Neuronal stem cell (in vitro differentiated cells): Measurements from ENCODE around the gene MED13L.

Experiments used
- DNase-seq: peaks from one replicate; pipeline ENCODE4 v3.0.0-alpha.2; 2013; ENCODE audit warnings: low spot score
- H2AFZ ChIP-seq: one replicate; pipeline ENCODE4 v1.6.1; 2013; ENCODE audit warnings: mild to moderate bottlenecking, low read length, inconsistent platforms
- H2AK5ac ChIP-seq: 2 replicates; pipeline ENCODE4 v1.6.1; 2013; ENCODE audit warnings: low read depth, mild to moderate bottlenecking, inconsistent platforms, low read length, moderate library complexity, mixed read lengths
- H2BK120ac ChIP-seq: 2 replicates; pipeline ENCODE4 v1.6.1; 2013; ENCODE audit warnings: low read depth, mild to moderate bottlenecking, inconsistent platforms, low read length, moderate library complexity, mixed read lengths
- H2BK12ac ChIP-seq: one replicate; pipeline ENCODE4 v1.6.1; 2013; ENCODE audit warnings: low read length, inconsistent platforms
- H2BK15ac ChIP-seq: 2 replicates; pipeline ENCODE4 v1.6.1; 2013; ENCODE audit warnings: mild to moderate bottlenecking, low read length, inconsistent platforms, mixed read lengths
- H2BK5ac ChIP-seq: one replicate; pipeline ENCODE4 v1.6.1; 2013; ENCODE audit warnings: inconsistent platforms, mild to moderate bottlenecking, low read length, moderate library complexity
- H3K14ac ChIP-seq: one replicate; pipeline ENCODE4 v1.6.1; 2013; ENCODE audit warnings: low read length, inconsistent platforms
- H3K18ac ChIP-seq: 2 replicates; pipeline ENCODE4 v1.6.1; 2013; ENCODE audit warnings: low read length, inconsistent platforms
- H3K23ac ChIP-seq: 2 replicates; pipeline ENCODE4 v1.6.1; 2013; ENCODE audit warnings: low read depth, mild to moderate bottlenecking, mixed read lengths, low read length, inconsistent platforms; ENCODE audit not compliant: poor library complexity
- H3K27ac ChIP-seq: replicated peaks from 3 replicates; pipeline ENCODE4 v1.5.1; 2013; ENCODE audit warnings: low read length, inconsistent platforms
- H3K27me3 ChIP-seq, 3 experiments: 2 replicates each; pipeline ENCODE4 v1.6.1; 2013; ENCODE audit warnings: low read length in 3 of 3, mild to moderate bottlenecking in 2 of 3, inconsistent platforms in 1 of 3, low read depth in 1 of 3, mixed read lengths in 1 of 3, moderate library complexity in 1 of 3; ENCODE audit not compliant: control insufficient read depth in 3 of 3, insufficient read depth in 3 of 3
- H3K36me3 ChIP-seq, 2 donors: replicated peaks in 1 of 2; 2 replicates each; pipeline ENCODE4 v1.6.1; 2013; ENCODE audit warnings: low read length in 2 of 2; ENCODE audit not compliant: control insufficient read depth in 2 of 2, insufficient read depth in 2 of 2
- H3K4ac ChIP-seq: 2 replicates; pipeline ENCODE4 v1.6.1; 2013; ENCODE audit warnings: inconsistent platforms, mild to moderate bottlenecking, low read length, moderate library complexity
- H3K4me1 ChIP-seq, 2 donors: 1 replicate in 1 of 2; 2 replicates in 1 of 2; pipeline ENCODE4 v1.6.1; 2013; ENCODE audit warnings: low read length in 2 of 2, low read depth in 1 of 2; ENCODE audit not compliant: control insufficient read depth in 2 of 2, insufficient read depth in 1 of 2
- H3K4me2 ChIP-seq: one replicate; pipeline ENCODE4 v1.6.1; 2013; ENCODE audit warnings: mild to moderate bottlenecking, low read length, inconsistent platforms; ENCODE audit not compliant: insufficient read depth, poor library complexity, severe bottlenecking
- H3K4me3 ChIP-seq, 2 donors: 2 replicates each; pipeline ENCODE4 v1.5.1; 2013; ENCODE audit warnings: low read length in 2 of 2, mild to moderate bottlenecking in 2 of 2, inconsistent platforms in 1 of 2, moderate library complexity in 1 of 2
- H3K79me1 ChIP-seq: one replicate; pipeline ENCODE4 v1.6.1; 2013; ENCODE audit warnings: low read depth, mild to moderate bottlenecking, inconsistent platforms, low read length, moderate library complexity
- H3K9ac ChIP-seq: one replicate; pipeline ENCODE4 v1.6.1; 2013; ENCODE audit warnings: mild to moderate bottlenecking, low read depth, low read length, inconsistent platforms; ENCODE audit not compliant: poor library complexity
- H3K9me3 ChIP-seq, 2 donors: replicated peaks in 1 of 2; 2 replicates each; pipeline versions ENCODE3 to v1.6.1; 2013; ENCODE audit warnings: low read length in 2 of 2, mild to moderate bottlenecking in 2 of 2, inconsistent platforms in 1 of 2, low read depth in 1 of 2, mixed read lengths in 1 of 2, moderate library complexity in 1 of 2; ENCODE audit not compliant: control insufficient read depth in 2 of 2, insufficient read depth in 1 of 2
- H4K8ac ChIP-seq: one replicate; pipeline ENCODE4 v1.6.1; 2013; ENCODE audit warnings: low read depth, mild to moderate bottlenecking, inconsistent platforms, low read length, moderate library complexity
- H4K91ac ChIP-seq: one replicate; pipeline ENCODE4 v1.6.1; 2013; ENCODE audit warnings: low read length, low read depth, mild to moderate bottlenecking, inconsistent platforms; ENCODE audit not compliant: poor library complexity
- WGBS, 2 donors: extraction: QIAGEN DNeasy Blood & Tissue Kit; methylation state at CpG; one replicate each; pipeline ENCODE4 v1.1.7; 2013; ENCODE audit warnings: missing lambda C conversion rate in 2 of 2, mixed read lengths in 1 of 2; ENCODE audit not compliant: insufficient read length in 2 of 2, insufficient replicate concordance in 1 of 2; ENCODE audit errors: extremely low coverage in 2 of 2; 5-methylcytosine and 5-hydroxymethylcytosine counted together

MED13L gene

DNA sequence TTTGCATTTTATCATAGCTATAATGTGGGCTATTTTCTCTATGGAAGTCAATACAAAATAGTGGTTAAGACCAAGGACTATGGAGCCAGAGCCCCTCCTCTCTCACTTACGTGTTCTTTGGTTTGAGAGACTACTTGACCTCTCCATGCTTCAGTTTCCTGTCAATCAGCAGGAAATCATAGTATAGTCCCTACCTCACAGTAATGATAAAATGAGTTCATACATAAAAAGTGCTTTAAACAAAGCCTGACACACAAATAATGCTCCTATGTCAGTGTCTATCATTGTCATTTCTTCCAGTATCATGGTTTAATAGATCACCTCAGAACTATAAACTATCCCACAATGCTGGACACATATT is 90.4 kb downstream of the MED13L start:
- H3K23ac ChIP-seq, result no peak overlapping the region
- no peaks in the 10 kb centered on the region for H3K27me3 ChIP-seq
- peak overlapping the region in 1 of 2 donors; percentile 29 for H3K4me3 ChIP-seq
- no peak overlapping the region for H2BK12ac ChIP-seq
- H3K18ac ChIP-seq, result no peak overlapping the region
- peaks cover 6 to 39% of the 10 kb centered on the region in 2 donors for H3K4me1 ChIP-seq
- H3K9me3 ChIP-seq, result no peaks in the 10 kb centered on the region
- WGBS, 2 donors, result no CpG with 5 or more reads among the region's 1 CpG
- no peak for DNase-seq
- H2BK15ac ChIP-seq, result no peak overlapping the region
- H4K91ac ChIP-seq, result no peak overlapping the region
- no peak overlapping the region for H4K8ac ChIP-seq
- H3K4me2 ChIP-seq, result no peak overlapping the region
- no peaks in the 10 kb centered on the region for H3K79me1 ChIP-seq
- no peak overlapping the region for H3K27ac ChIP-seq
- no peak overlapping the region for H3K4ac ChIP-seq
- no peak overlapping the region for H2BK120ac ChIP-seq
- H2BK5ac ChIP-seq, result no peak overlapping the region
- H3K14ac ChIP-seq, result no peak overlapping the region
- H2AFZ ChIP-seq, result no peak overlapping the region
- H3K36me3 ChIP-seq, result no peaks in the 10 kb centered on the region
- H2AK5ac ChIP-seq, result no peak overlapping the region
- H3K9ac ChIP-seq, result no peak overlapping the region

GRCh38 chr12:116186482-116187150 is 90.9 kb downstream of the MED13L start:
- H2AFZ ChIP-seq, result no peak overlapping the region
- H4K91ac ChIP-seq, result no peak overlapping the region
- H3K9ac ChIP-seq, result no peak overlapping the region
- H3K27me3 ChIP-seq, result no peaks in the 10 kb centered on the region
- DNase-seq, result no peak
- no peak overlapping the region for H4K8ac ChIP-seq
- no peak overlapping the region for H3K14ac ChIP-seq
- H3K18ac ChIP-seq, result no peak overlapping the region
- H3K79me1 ChIP-seq, result no peaks in the 10 kb centered on the region
- H3K4me1 ChIP-seq, result peaks cover 8 to 39% of the 10 kb centered on the region in 2 donors
- H3K4me2 ChIP-seq, result no peak overlapping the region
- H2BK12ac ChIP-seq, result no peak overlapping the region
- H2BK5ac ChIP-seq, result no peak overlapping the region
- H3K27ac ChIP-seq, result no peak overlapping the region
- no peak overlapping the region for H2BK120ac ChIP-seq
- no CpG with 5 or more reads among the region's 3 CpGs for WGBS, 2 donors
- H3K36me3 ChIP-seq, result no peaks in the 10 kb centered on the region
- no peak overlapping the region for H3K23ac ChIP-seq
- no peak overlapping the region for H2AK5ac ChIP-seq
- no peak overlapping the region for H3K4ac ChIP-seq
- no peak overlapping the region for H2BK15ac ChIP-seq
- H3K9me3 ChIP-seq, result no peaks in the 10 kb centered on the region
- peak overlapping the region in 1 of 2 donors; percentile 29 for H3K4me3 ChIP-seq

- no peak overlapping the region for H2AFZ ChIP-seq
- H2BK15ac ChIP-seq, result no peak overlapping the region
- H3K14ac ChIP-seq, result no peak overlapping the region
- H3K9me3 ChIP-seq, result no peaks in the 10 kb centered on the region
- H3K27ac ChIP-seq, result no peak overlapping the region
- no peak overlapping the region for H3K4me3 ChIP-seq
- no peak overlapping the region for H3K9ac ChIP-seq
- peaks cover 8 to 39% of the 10 kb centered on the region in 2 donors for H3K4me1 ChIP-seq
- DNase-seq, result no peak
- no peak overlapping the region for H2BK120ac ChIP-seq
- no peak overlapping the region for H3K18ac ChIP-seq
- H2BK12ac ChIP-seq, result no peak overlapping the region
- no peak overlapping the region for H3K23ac ChIP-seq
- H2AK5ac ChIP-seq, result no peak overlapping the region
- no peaks in the 10 kb centered on the region for H3K36me3 ChIP-seq
- H2BK5ac ChIP-seq, result no peak overlapping the region
- H4K91ac ChIP-seq, result no peak overlapping the region
- no peak overlapping the region for H4K8ac ChIP-seq
- no peak overlapping the region for H3K4ac ChIP-seq
- no CpG with 5 or more reads among the region's 2 CpGs for WGBS, 2 donors
- no peak overlapping the region for H3K4me2 ChIP-seq
- H3K79me1 ChIP-seq, result peaks cover 2% of the 10 kb centered on the region
- H3K27me3 ChIP-seq, result no peaks in the 10 kb centered on the region
These were observed 92.7 kb downstream of the MED13L start for GRCh38 chr12:116184763-116185162.

DNA sequence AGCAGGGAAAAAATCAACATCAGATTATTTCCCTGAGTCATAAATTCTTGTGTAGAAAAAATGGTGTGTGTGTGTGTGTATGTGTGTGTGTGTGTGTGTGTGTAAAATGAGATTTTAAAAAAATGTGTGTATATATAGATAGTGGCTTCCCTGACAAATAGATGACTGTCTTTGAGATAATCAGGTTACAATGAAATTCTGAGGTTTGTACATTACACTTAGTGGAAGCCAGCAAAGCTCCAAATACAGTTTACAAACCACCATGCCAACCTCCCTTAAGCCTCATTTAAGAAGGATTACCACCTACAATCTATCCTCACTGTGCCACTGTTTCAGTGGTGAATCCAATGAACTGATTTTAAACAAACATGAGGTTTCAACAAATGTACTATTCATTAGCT is 93.8 kb downstream of the MED13L start:
- no peak overlapping the region for H2BK5ac ChIP-seq
- H3K79me1 ChIP-seq, result peaks cover 2% of the 10 kb centered on the region
- no peak overlapping the region for H4K91ac ChIP-seq
- no peak for DNase-seq
- H3K36me3 ChIP-seq, result no peaks in the 10 kb centered on the region
- no peak overlapping the region for H3K4me2 ChIP-seq
- no peak overlapping the region for H2AFZ ChIP-seq
- H3K18ac ChIP-seq, result no peak overlapping the region
- H3K4ac ChIP-seq, result no peak overlapping the region
- H3K9ac ChIP-seq, result no peak overlapping the region
- no peak overlapping the region for H2BK15ac ChIP-seq
- no peaks in the 10 kb centered on the region for H3K9me3 ChIP-seq
- H2BK120ac ChIP-seq, result no peak overlapping the region
- H3K4me3 ChIP-seq, result no peak overlapping the region
- peaks cover 8 to 39% of the 10 kb centered on the region in 2 donors for H3K4me1 ChIP-seq
- no peak overlapping the region for H3K14ac ChIP-seq
- H2AK5ac ChIP-seq, result no peak overlapping the region
- no peak overlapping the region for H4K8ac ChIP-seq
- no peak overlapping the region for H3K27ac ChIP-seq
- H3K23ac ChIP-seq, result no peak overlapping the region
- no peaks in the 10 kb centered on the region for H3K27me3 ChIP-seq
- H2BK12ac ChIP-seq, result no peak overlapping the region
